Astrocyte (in vitro differentiated cells and primary cell): ENCODE results near the gene GPBP1. TPM values are rescaled to one million over a fixed set of nuclear protein-coding genes. Genes with fewer than 3 reads are reported as not detected.

Source experiments
- DNase-seq: peaks from one replicate; pipeline ENCODE4 v3.0.0-alpha.2; 2010; ENCODE audit warnings: low read depth
- FAIRE-seq: peaks from 2 replicates; lab custom pipeline; 2011; peaks lifted over from hg19 to GRCh38; lab: Jason Lieb, UNC
- H2AFZ ChIP-seq: 2 replicates; pipeline ENCODE4 v1.6.0; 2012; ENCODE audit warnings: low read depth, low read length, inconsistent platforms
- H3K27ac ChIP-seq: 2 replicates; pipeline ENCODE4 v1.5.1; 2011; ENCODE audit warnings: low read depth, low read length, inconsistent platforms
- H3K27me3 ChIP-seq: 2 replicates; pipeline ENCODE4 v1.6.0; 2011; ENCODE audit warnings: low read length, inconsistent platforms; ENCODE audit not compliant: insufficient read depth
- H3K36me3 ChIP-seq: 2 replicates; pipeline ENCODE4 v1.5.1; 2011; ENCODE audit warnings: low read length, inconsistent platforms; ENCODE audit not compliant: insufficient read depth
- H3K4me1 ChIP-seq: 2 replicates; pipeline ENCODE4 v1.5.1; 2011; ENCODE audit warnings: low read length, inconsistent platforms; ENCODE audit not compliant: insufficient read depth
- H3K4me2 ChIP-seq: 2 replicates; pipeline ENCODE4 v1.6.0; 2012; ENCODE audit warnings: low read length, inconsistent platforms
- H3K4me3 ChIP-seq: 2 replicates; pipeline ENCODE4 v1.5.1; 2011; ENCODE audit warnings: low read depth, mild to moderate bottlenecking, low read length, inconsistent platforms; ENCODE audit not compliant: insufficient read depth
- H3K79me2 ChIP-seq: 2 replicates; pipeline ENCODE4 v1.6.0; 2012; ENCODE audit warnings: mild to moderate bottlenecking, low read length, inconsistent platforms; ENCODE audit not compliant: insufficient read depth
- H3K9ac ChIP-seq: 2 replicates; pipeline ENCODE4 v1.6.0; 2012; ENCODE audit warnings: mild to moderate bottlenecking, low read length, inconsistent platforms
- H3K9me3 ChIP-seq: 2 replicates; pipeline ENCODE4 v1.5.1; 2012; ENCODE audit warnings: low read depth, mild to moderate bottlenecking, low read length, inconsistent platforms; ENCODE audit not compliant: insufficient read depth
- H4K20me1 ChIP-seq: 2 replicates; pipeline ENCODE4 v1.6.0; 2012; ENCODE audit warnings: low read length, inconsistent platforms; ENCODE audit not compliant: insufficient read depth
- H3K27ac Mint-ChIP-seq: one replicate; pipeline ENCODE4 v1.8.0; 2021; ENCODE audit warnings: mild to moderate bottlenecking, mixed read lengths; ENCODE audit not compliant: unreplicated experiment
- H3K27me3 Mint-ChIP-seq: one replicate; pipeline ENCODE4 v1.8.0; 2021; ENCODE audit warnings: low read depth, mixed read lengths; ENCODE audit not compliant: unreplicated experiment
- H3K36me3 Mint-ChIP-seq: one replicate; pipeline ENCODE4 v1.8.0; 2021; ENCODE audit warnings: low read depth, mixed read lengths; ENCODE audit not compliant: unreplicated experiment
- H3K4me1 Mint-ChIP-seq: one replicate; pipeline ENCODE4 v1.8.0; 2021; ENCODE audit warnings: low read depth, mixed read lengths; ENCODE audit not compliant: unreplicated experiment
- H3K4me3 Mint-ChIP-seq: one replicate; pipeline ENCODE4 v1.8.0; 2021; ENCODE audit warnings: mild to moderate bottlenecking, moderate library complexity, mixed read lengths; ENCODE audit not compliant: unreplicated experiment
- H3K9me3 Mint-ChIP-seq: one replicate; pipeline ENCODE4 v1.8.0; 2021; ENCODE audit warnings: mild to moderate bottlenecking, mixed read lengths; ENCODE audit not compliant: unreplicated experiment
- EZH2 ChIP-seq: IDR thresholded peaks from 2 replicates; pipeline ENCODE4 v1.6.1; 2012; ENCODE audit warnings: mild to moderate bottlenecking, low read length, inconsistent platforms; ENCODE audit not compliant: insufficient read depth
- total RNA-seq: library from RNA; stranded (reverse); gene quantifications from 2 replicates; pipeline ENCODE4 v1.2.1, GENCODE V29; 2021
- TF ChIP-seq, protein P1 (sequence below): IDR thresholded peaks from 2 replicates; pipeline ENCODE4 v1.5.1; 2011; ENCODE audit warnings: low read depth, mild to moderate bottlenecking, inconsistent platforms, low read length, moderate library complexity; ENCODE audit not compliant: insufficient read depth

GPBP1 gene
- total RNA-seq, 1 donor from 2014 or later, result 59.8 TPM

GRCh38 chr5:57157131-57157530 is 16.7 kb upstream of the GPBP1 start:
- Histone ChIP-seq H3K27me3 (no peaks in the 10 kb centered on the region), H3K9ac (no peak overlapping the region), H3K4me2 (no peak overlapping the region), H3K27ac (no peak overlapping the region), H3K9me3 (no peaks in the 10 kb centered on the region), H3K4me1 (no peaks in the 10 kb centered on the region), H2AFZ (no peak overlapping the region), H3K4me3 (no peak overlapping the region), H4K20me1 (no peaks in the 10 kb centered on the region), H3K79me2 (no peaks in the 10 kb centered on the region), H3K36me3 (no peaks in the 10 kb centered on the region)
- FAIRE-seq, result no peak
- Mint-ChIP-seq H3K9me3 (peaks cover 6% of the 10 kb centered on the region), H3K4me1 (no peaks in the 10 kb centered on the region), H3K4me3 (no peak overlapping the region), H3K36me3 (no peaks in the 10 kb centered on the region), H3K27ac (no peak overlapping the region), H3K27me3 (no peaks in the 10 kb centered on the region)
- DNase-seq, result no peak
- TF ChIP-seq, protein P1, sequence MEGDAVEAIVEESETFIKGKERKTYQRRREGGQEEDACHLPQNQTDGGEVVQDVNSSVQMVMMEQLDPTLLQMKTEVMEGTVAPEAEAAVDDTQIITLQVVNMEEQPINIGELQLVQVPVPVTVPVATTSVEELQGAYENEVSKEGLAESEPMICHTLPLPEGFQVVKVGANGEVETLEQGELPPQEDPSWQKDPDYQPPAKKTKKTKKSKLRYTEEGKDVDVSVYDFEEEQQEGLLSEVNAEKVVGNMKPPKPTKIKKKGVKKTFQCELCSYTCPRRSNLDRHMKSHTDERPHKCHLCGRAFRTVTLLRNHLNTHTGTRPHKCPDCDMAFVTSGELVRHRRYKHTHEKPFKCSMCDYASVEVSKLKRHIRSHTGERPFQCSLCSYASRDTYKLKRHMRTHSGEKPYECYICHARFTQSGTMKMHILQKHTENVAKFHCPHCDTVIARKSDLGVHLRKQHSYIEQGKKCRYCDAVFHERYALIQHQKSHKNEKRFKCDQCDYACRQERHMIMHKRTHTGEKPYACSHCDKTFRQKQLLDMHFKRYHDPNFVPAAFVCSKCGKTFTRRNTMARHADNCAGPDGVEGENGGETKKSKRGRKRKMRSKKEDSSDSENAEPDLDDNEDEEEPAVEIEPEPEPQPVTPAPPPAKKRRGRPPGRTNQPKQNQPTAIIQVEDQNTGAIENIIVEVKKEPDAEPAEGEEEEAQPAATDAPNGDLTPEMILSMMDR, result no peak
- TF ChIP-seq EZH2, result no peak

- H3K4me2 ChIP-seq, result no peak overlapping the region
- no peak overlapping the region for H3K4me3 ChIP-seq
- FAIRE-seq (no peak), DNase-seq (no peak)
- H3K4me1 ChIP-seq, result no peaks in the 10 kb centered on the region
- no peaks in the 10 kb centered on the region for H3K4me1 Mint-ChIP-seq
- no peak overlapping the region for H3K9ac ChIP-seq
- peaks cover 6% of the 10 kb centered on the region for H3K9me3 Mint-ChIP-seq
- TF ChIP-seq EZH2, result no peak
- TF ChIP-seq, protein P1, result no peak
- no peaks in the 10 kb centered on the region for H3K27me3 Mint-ChIP-seq
- H3K27ac ChIP-seq, result no peak overlapping the region
- H4K20me1 ChIP-seq, result no peaks in the 10 kb centered on the region
- no peak overlapping the region for H3K4me3 Mint-ChIP-seq
- no peaks in the 10 kb centered on the region for H3K36me3 Mint-ChIP-seq
- H3K36me3 ChIP-seq, result no peaks in the 10 kb centered on the region
- H3K79me2 ChIP-seq, result no peaks in the 10 kb centered on the region
- no peaks in the 10 kb centered on the region for H3K9me3 ChIP-seq
- H3K27me3 ChIP-seq, result no peaks in the 10 kb centered on the region
- H2AFZ ChIP-seq, result no peak overlapping the region
- H3K27ac Mint-ChIP-seq, result no peak overlapping the region
Observed at GRCh38 chr5:57157666-57158065, 16.2 kb upstream of the GPBP1 start.

GRCh38 chr5:57163553-57164006 is 10.3 kb upstream of the GPBP1 start:
- Mint-ChIP-seq H3K9me3 (no peaks in the 10 kb centered on the region), H3K4me1 (no peaks in the 10 kb centered on the region), H3K27ac (no peak overlapping the region), H3K36me3 (no peaks in the 10 kb centered on the region), H3K4me3 (no peak overlapping the region), H3K27me3 (no peaks in the 10 kb centered on the region)
- no peak for TF ChIP-seq EZH2
- TF ChIP-seq, protein P1, result no peak
- no peak for DNase-seq
- H3K27me3 ChIP-seq, result no peaks in the 10 kb centered on the region
- FAIRE-seq, result no peak
- H3K79me2 ChIP-seq, result no peaks in the 10 kb centered on the region
- H3K9ac ChIP-seq, result no peak overlapping the region
- no peaks in the 10 kb centered on the region for H4K20me1 ChIP-seq
- no peaks in the 10 kb centered on the region for H3K4me1 ChIP-seq
- no peak overlapping the region for H3K4me3 ChIP-seq
- H3K36me3 ChIP-seq, result no peaks in the 10 kb centered on the region
- no peak overlapping the region for H3K27ac ChIP-seq
- no peaks in the 10 kb centered on the region for H3K9me3 ChIP-seq
- no peak overlapping the region for H2AFZ ChIP-seq
- H3K4me2 ChIP-seq, result no peak overlapping the region
